Stimulated activated CD8-positive, alpha-beta memory T cell treated with anti-CD3 and anti-CD28 coated beads, Interleukin-2, amount 100 ng/mL, for 1 hour (primary cell): ENCODE data around the gene WBP2.

Source experiments
- DNase-seq, 2 donors: peaks; one replicate each; pipeline ENCODE4 v3.0.0-alpha.2; 2020; ENCODE audit warnings: low read depth in 2 of 2

The WBP2 gene

GRCh38 chr17:75855310-75856061 is at the start of gene WBP2:
TSS of gene WBP2 (minus strand) at chr17:75855335. CDS start at chr17:75855297, 38 bp downstream.
- peak; percentile 84 to 95 for DNase-seq

- no peak for DNase-seq
Measured at GRCh38 chr17:75902406-75902805, 47.3 kb upstream of the WBP2 start.

- no peak for DNase-seq
Measured at GRCh38 chr17:75901727-75902126, 46.6 kb upstream of the WBP2 start.

GRCh38 chr17:75900691-75901533 is 45.8 kb upstream of the WBP2 start:
- DNase-seq: no peak

GRCh38 chr17:75899767-75900468 is 44.8 kb upstream of the WBP2 start:
- DNase-seq: no peak

- no peak for DNase-seq
Measured at GRCh38 chr17:75899353-75899752, 44.2 kb upstream of the WBP2 start.

GRCh38 chr17:75898791-75899190 is 43.7 kb upstream of the WBP2 start:
- DNase-seq: no peak

- DNase-seq: no peak
Measured at GRCh38 chr17:75898065-75898464, 42.9 kb upstream of the WBP2 start.

GRCh38 chr17:75897160-75898019 is 42.3 kb upstream of the WBP2 start:
- no peak for DNase-seq

- DNase-seq: peak; percentile 58 to 65
Measured at GRCh38 chr17:75896415-75897159, 41.5 kb upstream of the WBP2 start, which contains the start of gene TRIM65. TSS of gene TRIM65 (minus strand) at chr17:75896951. CDS start at chr17:75896937, 14 bp downstream.

GRCh38 chr17:75895370-75896155 is 40.4 kb upstream of the WBP2 start:
- DNase-seq: no peak

- DNase-seq: no peak
Measured at GRCh38 chr17:75894049-75894733, 39.1 kb upstream of the WBP2 start.

- DNase-seq: no peak
Measured at GRCh38 chr17:75893305-75894048, 38.3 kb upstream of the WBP2 start.

- DNase-seq: no peak
Measured at GRCh38 chr17:75892556-75893224, 37.6 kb upstream of the WBP2 start.

- no peak for DNase-seq
Measured at GRCh38 chr17:75891605-75892555, 36.7 kb upstream of the WBP2 start.

- DNase-seq: no peak
Measured at GRCh38 chr17:75891022-75891604, 36.0 kb upstream of the WBP2 start.
